PC-9 (cell line): ENCODE results near the gene TAS2R40.

Experiments
- CTCF ChIP-seq: fragments of 200-600 bp; sonication (generic); conservative IDR thresholded peaks from 2 replicates; pipeline ENCODE4 v1.6.1; 2017; ENCODE audit warnings: mixed run types, antibody characterized with exemption, mild to moderate bottlenecking, moderate library complexity
- EZH2 ChIP-seq: fragments of 200-600 bp; sonication (generic); IDR thresholded peaks from 2 replicates; pipeline ENCODE4 v1.8.0; 2017; ENCODE audit warnings: antibody characterized with exemption, low read depth

- TF ChIP-seq CTCF = no peak
- no peak for TF ChIP-seq EZH2
Measured at GRCh38 chr7:143269251-143269650, 47.4 kb downstream of the TAS2R40 start.
